ENCODE measurements around the gene OR5AU1.

The OR5AU1 gene

GRCh38 chr14:21155963-21156362 is at the start of gene OR5AU1:
Gene OR5AU1 (minus strand): TSS chr14:21156063. CDS start chr14:21155872, 191 bp downstream.
- DNase-seq (ENCODE audit: low spot score) (no peak), ATAC-seq (ENCODE audit: low read depth) (no peak)
- H3K4me3 ChIP-seq (ENCODE audit: severe bottlenecking) = no peak within 1 kb of the TSS
- no peak for TF ChIP-seq CTCF (IDR thresholded peaks at IDR 0.05; ENCODE audit: poor library complexity, severe bottlenecking)
- peaks cover 3% of the 10 kb centered on the region for H3K9me3 ChIP-seq (ENCODE audit: severe bottlenecking)
- H3K36me3 ChIP-seq (ENCODE audit: low read depth) = no peaks in the 10 kb centered on the region
- H3K4me1 ChIP-seq (ENCODE audit: insufficient read depth, poor library complexity, severe bottlenecking) = no peaks in the 10 kb centered on the region
- peaks cover 5% of the 10 kb centered on the region for H3K27me3 ChIP-seq (ENCODE audit: insufficient read depth, poor library complexity, severe bottlenecking)
- no peak within 1 kb of the TSS for H3K27ac ChIP-seq (ENCODE audit: poor library complexity, severe bottlenecking)

- H3K27me3 ChIP-seq (ENCODE audit: insufficient read depth, poor library complexity, severe bottlenecking) = no peaks in the 10 kb centered on the region
- no peak for TF ChIP-seq CTCF (IDR thresholded peaks at IDR 0.05; ENCODE audit: poor library complexity, severe bottlenecking)
- DNase-seq (ENCODE audit: low spot score) (no peak), ATAC-seq (ENCODE audit: low read depth) (no peak)
- no peaks in the 10 kb centered on the region for H3K9me3 ChIP-seq (ENCODE audit: severe bottlenecking)
- H3K4me3 ChIP-seq (ENCODE audit: severe bottlenecking) = no peak overlapping the region
- H3K27ac ChIP-seq (ENCODE audit: poor library complexity, severe bottlenecking) = no peak overlapping the region
- peaks cover 53% of the 10 kb centered on the region for H3K36me3 ChIP-seq (ENCODE audit: low read depth)
- H3K4me1 ChIP-seq (ENCODE audit: insufficient read depth, poor library complexity, severe bottlenecking) = no peaks in the 10 kb centered on the region
Measured at GRCh38 chr14:21205026-21205677, 49.3 kb upstream of the OR5AU1 start.

GRCh38 chr14:21204167-21205025 is 48.5 kb upstream of the OR5AU1 start:
- no peaks in the 10 kb centered on the region for H3K9me3 ChIP-seq (ENCODE audit: severe bottlenecking)
- H3K27me3 ChIP-seq (ENCODE audit: insufficient read depth, poor library complexity, severe bottlenecking) = no peaks in the 10 kb centered on the region
- DNase-seq (ENCODE audit: low spot score) (no peak), ATAC-seq (ENCODE audit: low read depth) (no peak)
- H3K4me3 ChIP-seq (ENCODE audit: severe bottlenecking) = no peak overlapping the region
- peaks cover 45% of the 10 kb centered on the region for H3K36me3 ChIP-seq (ENCODE audit: low read depth)
- H3K4me1 ChIP-seq (ENCODE audit: insufficient read depth, poor library complexity, severe bottlenecking) = no peaks in the 10 kb centered on the region
- no peak overlapping the region for H3K27ac ChIP-seq (ENCODE audit: poor library complexity, severe bottlenecking)
- TF ChIP-seq CTCF (IDR thresholded peaks at IDR 0.05; ENCODE audit: poor library complexity, severe bottlenecking) = no peak

DNA sequence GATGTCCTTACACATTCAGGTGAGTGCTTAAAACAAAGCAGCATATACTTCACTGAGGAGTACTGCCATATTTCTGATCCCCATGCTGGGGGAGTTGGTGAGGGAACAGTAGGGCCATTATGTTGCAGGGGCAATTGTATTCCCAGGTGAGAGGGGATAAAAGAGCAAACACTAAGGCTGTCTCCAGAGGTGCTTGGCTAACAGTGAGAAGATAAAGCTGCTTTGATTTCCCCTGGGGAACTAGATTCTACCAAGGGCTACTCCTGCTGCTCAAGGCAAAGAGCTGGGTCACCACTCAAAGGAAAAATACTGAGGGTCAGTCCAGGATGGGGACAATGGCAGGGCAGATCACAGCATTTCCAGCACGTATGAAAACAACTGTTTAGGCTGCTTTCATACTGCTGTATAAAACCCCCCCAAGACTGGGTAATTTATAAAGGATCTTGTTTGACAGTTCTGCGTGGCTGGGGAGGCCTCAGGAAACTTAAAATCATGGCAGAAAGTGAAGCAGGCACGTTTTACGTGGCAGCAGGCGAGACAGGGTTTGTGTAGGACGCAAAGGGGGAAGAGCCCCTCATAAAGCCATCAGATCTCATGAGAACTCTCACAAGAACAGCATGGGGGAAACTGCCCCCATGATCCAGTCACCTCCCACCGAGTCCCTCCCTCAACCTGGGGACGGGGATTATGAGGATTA is 47.8 kb upstream of the OR5AU1 start:
- Histone ChIP-seq H3K4me1 (ENCODE audit: insufficient read depth, poor library complexity, severe bottlenecking) (no peaks in the 10 kb centered on the region), H3K4me3 (ENCODE audit: severe bottlenecking) (no peak overlapping the region), H3K27ac (ENCODE audit: poor library complexity, severe bottlenecking) (no peak overlapping the region), H3K36me3 (ENCODE audit: low read depth) (peaks cover 37% of the 10 kb centered on the region), H3K27me3 (ENCODE audit: insufficient read depth, poor library complexity, severe bottlenecking) (no peaks in the 10 kb centered on the region), H3K9me3 (ENCODE audit: severe bottlenecking) (no peaks in the 10 kb centered on the region)
- ATAC-seq (ENCODE audit: low read depth) (peak; percentile 2; the same call in 1 of the 3 replicates), DNase-seq (ENCODE audit: low spot score) (no peak)
- TF ChIP-seq CTCF (IDR thresholded peaks at IDR 0.05; ENCODE audit: poor library complexity, severe bottlenecking) = no peak

Data from RWPE2 (cell line).